Uterus (tissue), 2 donors: ENCODE results near the gene TMCO4.

Experiments
- POLR2A ChIP-seq, 2 donors: fragments of 450-650 bp; IDR thresholded peaks; one replicate each; pipeline ENCODE4 v1.6.1; 2016; ENCODE audit warnings: antibody characterized with exemption in 2 of 2, mild to moderate bottlenecking in 1 of 2, moderate library complexity in 1 of 2
- TF ChIP-seq, protein P1 (sequence below), 4 experiments: fragments of 200-600 bp in 2 of 4; fragments of 450-650 bp in 2 of 4; sonication (generic) in 2 of 4; IDR thresholded peaks; one replicate each; pipeline ENCODE4 v1.5.1; 2016 to 2019; ENCODE audit warnings: antibody characterized with exemption in 4 of 4, mild to moderate bottlenecking in 2 of 4, moderate library complexity in 1 of 4

DNA sequence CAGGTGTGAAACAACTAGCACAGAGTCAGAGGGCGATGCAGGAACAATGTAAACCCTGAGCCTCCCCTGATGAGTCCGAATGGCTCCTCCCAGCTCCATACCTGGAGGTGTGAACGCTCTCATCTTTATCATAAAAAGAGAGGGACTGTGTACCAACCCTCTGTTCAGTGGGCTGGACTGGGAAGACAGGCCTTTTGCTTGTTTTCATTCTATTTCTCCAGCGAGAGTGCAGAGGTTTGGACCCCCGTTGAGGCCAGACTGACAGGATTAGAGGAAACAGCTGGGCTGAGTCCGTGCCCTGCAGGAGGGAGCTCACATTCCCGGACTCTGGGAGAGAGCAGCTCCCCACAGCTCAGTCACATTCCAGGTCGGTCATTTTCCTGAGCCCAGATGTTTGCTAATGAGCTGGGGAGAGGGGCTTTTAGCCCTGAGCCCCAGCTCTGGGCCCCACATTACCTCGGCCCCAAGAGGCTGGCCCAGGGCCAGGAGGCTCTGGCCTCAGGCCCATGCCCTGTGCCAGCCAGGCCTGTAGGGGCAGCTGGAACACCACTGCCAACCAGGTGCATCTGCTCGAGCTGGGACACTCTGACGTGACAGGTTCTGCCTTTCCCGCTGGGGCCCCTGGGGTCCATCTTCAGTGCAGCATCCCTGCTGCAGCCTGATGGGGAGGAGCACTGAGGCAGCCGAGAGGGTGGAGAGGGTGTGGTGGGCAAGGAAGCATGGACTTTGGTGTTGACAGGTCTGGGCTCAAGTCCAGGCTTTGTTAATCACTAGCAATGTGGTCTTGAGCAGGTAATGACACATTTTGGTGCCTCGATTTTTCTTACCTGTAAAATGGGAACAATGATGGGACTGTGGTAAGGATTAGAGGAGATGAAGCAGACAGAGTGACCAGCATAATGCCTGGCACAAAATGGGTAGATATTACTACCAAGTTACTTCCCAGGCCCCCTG is 159.1 kb downstream of the TMCO4 start:
- TF ChIP-seq, protein P1, sequence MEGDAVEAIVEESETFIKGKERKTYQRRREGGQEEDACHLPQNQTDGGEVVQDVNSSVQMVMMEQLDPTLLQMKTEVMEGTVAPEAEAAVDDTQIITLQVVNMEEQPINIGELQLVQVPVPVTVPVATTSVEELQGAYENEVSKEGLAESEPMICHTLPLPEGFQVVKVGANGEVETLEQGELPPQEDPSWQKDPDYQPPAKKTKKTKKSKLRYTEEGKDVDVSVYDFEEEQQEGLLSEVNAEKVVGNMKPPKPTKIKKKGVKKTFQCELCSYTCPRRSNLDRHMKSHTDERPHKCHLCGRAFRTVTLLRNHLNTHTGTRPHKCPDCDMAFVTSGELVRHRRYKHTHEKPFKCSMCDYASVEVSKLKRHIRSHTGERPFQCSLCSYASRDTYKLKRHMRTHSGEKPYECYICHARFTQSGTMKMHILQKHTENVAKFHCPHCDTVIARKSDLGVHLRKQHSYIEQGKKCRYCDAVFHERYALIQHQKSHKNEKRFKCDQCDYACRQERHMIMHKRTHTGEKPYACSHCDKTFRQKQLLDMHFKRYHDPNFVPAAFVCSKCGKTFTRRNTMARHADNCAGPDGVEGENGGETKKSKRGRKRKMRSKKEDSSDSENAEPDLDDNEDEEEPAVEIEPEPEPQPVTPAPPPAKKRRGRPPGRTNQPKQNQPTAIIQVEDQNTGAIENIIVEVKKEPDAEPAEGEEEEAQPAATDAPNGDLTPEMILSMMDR (IDR thresholded peaks at IDR 0.05) = no peak
- TF ChIP-seq POLR2A (IDR thresholded peaks at IDR 0.05) = no peak
